HCT116 (cell line): ENCODE results near the gene DQX1. TPM values are rescaled to one million over a fixed set of nuclear protein-coding genes. Genes with fewer than 3 reads are reported as not detected.

ENCODE experiments used
- ATAC-seq: fragments of 200-7000 bp; cut with Tn5 transposase; 2 replicates; pipeline ENCODE4 v1.9.1; 2020; ENCODE audit warnings: mild to moderate bottlenecking, moderate library complexity
- BruUV-seq: library from RNA; stranded (reverse); fragments of 400-500 nt; replicated peaks from 2 replicates; lab custom pipeline; 2021; lab: Mats Ljungman, UMichigan
- CTCF ChIA-PET: fragments of 300-600 bp; sonication (Branson Sonifier 250); formaldehyde crosslinking; loops from one replicate; lab custom pipeline; 2021; ENCODE audit warnings: antibody characterized with exemption; lab: Charles Lee
- POLR2A ChIA-PET: fragments of 300-600, 350-600 bp; sonication (Branson Sonifier 250); formaldehyde crosslinking; loops from one replicate; lab custom pipeline; 2021; ENCODE audit warnings: antibody characterized with exemption; lab: Charles Lee
- RAD21 ChIA-PET, 2 experiments: fragments of 300-600 bp; sonication (Branson Sonifier 250); formaldehyde crosslinking; loops; one replicate each; lab custom pipeline; 2023; ENCODE audit warnings: low total read pairs in 2 of 2; ENCODE audit not compliant: uncharacterized antibody in 2 of 2, unreplicated experiment in 2 of 2, low non-redundant PET in 1 of 2; lab: Charles Lee
- DNase-seq: peaks from one replicate; pipeline ENCODE4 v3.0.0-alpha.2; 2010; ENCODE audit warnings: low read depth, low spot score
- H2AFZ ChIP-seq: fragments of 200-600 bp; shearing (Covaris generic), sonication (generic); 2 replicates; pipeline ENCODE4 v1.6.1; 2017; ENCODE audit warnings: low read depth, mixed run types, mixed read lengths, antibody characterized with exemption, low read length; ENCODE audit not compliant: poor library complexity, severe bottlenecking
- H3K27ac ChIP-seq: 2 replicates; pipeline ENCODE4 v1.5.1; 2012; ENCODE audit warnings: low read depth, low read length
- H3K27me3 ChIP-seq: fragments of 200-600 bp; sonication (generic); 2 replicates; pipeline ENCODE4 v1.6.1; 2016; ENCODE audit warnings: mixed run types, low read length, mixed read lengths; ENCODE audit not compliant: insufficient read depth
- H3K36me3 ChIP-seq, 2 experiments: fragments of 200-500 bp in 1 of 2; fragments of 200-600 bp in 1 of 2; sonication (Bioruptor generic) in 1 of 2; sonication (generic) in 1 of 2; 2 replicates each; pipeline versions ENCODE4 v1.5.1 to v1.6.1; 2014 to 2016; ENCODE audit warnings: low read length in 2 of 2, inconsistent platforms in 1 of 2, mixed read lengths in 1 of 2, mixed run types in 1 of 2; ENCODE audit not compliant: insufficient read depth in 2 of 2, control insufficient read depth in 1 of 2
- H3K4me1 ChIP-seq, 2 experiments: fragments of 200-600 bp in 1 of 2; sonication (generic) in 1 of 2; 2 replicates each; pipeline versions ENCODE4 v1.5.1 to v1.6.1; 2012 to 2017; ENCODE audit warnings: low read length in 2 of 2, inconsistent platforms in 1 of 2, mild to moderate bottlenecking in 1 of 2, mixed read lengths in 1 of 2, mixed run types in 1 of 2, moderate library complexity in 1 of 2; ENCODE audit not compliant: insufficient read depth in 2 of 2, control insufficient read depth in 1 of 2
- H3K4me2 ChIP-seq: fragments of 200-600 bp; sonication (generic); 2 replicates; pipeline ENCODE4 v1.6.1; 2017; ENCODE audit warnings: mixed run types, low read length, mixed read lengths
- H3K4me3 ChIP-seq, 2 experiments: fragments of 200-600 bp in 1 of 2; sonication (generic) in 1 of 2; replicated peaks in 1 of 2; 2 replicates each; pipeline ENCODE4 v1.5.1; 2011 to 2016; ENCODE audit warnings: low read length in 2 of 2, control low read depth in 1 of 2, low read depth in 1 of 2, mild to moderate bottlenecking in 1 of 2, mixed read lengths in 1 of 2, mixed run types in 1 of 2
- H3K79me2 ChIP-seq: fragments of 200-600 bp; sonication (generic); 2 replicates; pipeline ENCODE4 v1.6.1; 2017; ENCODE audit warnings: mild to moderate bottlenecking, mixed run types, low read length, moderate library complexity, mixed read lengths; ENCODE audit not compliant: insufficient read depth
- H3K9ac ChIP-seq: fragments of 200-600 bp; sonication (generic); 2 replicates; pipeline ENCODE4 v1.6.1; 2016; ENCODE audit warnings: low read length, mixed read lengths
- H3K9me2 ChIP-seq: fragments of 200-600 bp; sonication (generic), shearing (Covaris generic); 2 replicates; pipeline ENCODE4 v1.6.1; 2017; ENCODE audit warnings: mixed run types, mild to moderate bottlenecking, moderate library complexity; ENCODE audit not compliant: insufficient read depth
- H3K9me3 ChIP-seq, 2 experiments: fragments of 200-500 bp in 1 of 2; fragments of 200-600 bp in 1 of 2; sonication (Bioruptor generic) in 1 of 2; sonication (generic) in 1 of 2; 2 replicates each; pipeline ENCODE4 v1.6.1; 2014 to 2017; ENCODE audit warnings: low read length in 2 of 2, mixed read lengths in 2 of 2, inconsistent platforms in 1 of 2, low read depth in 1 of 2, mild to moderate bottlenecking in 1 of 2, mixed run types in 1 of 2, moderate library complexity in 1 of 2; ENCODE audit not compliant: control insufficient read depth in 1 of 2, insufficient read depth in 1 of 2
- H4K20me1 ChIP-seq: fragments of 200-600 bp; sonication (generic), shearing (Covaris generic); 2 replicates; pipeline ENCODE4 v1.6.1; 2017; ENCODE audit warnings: mixed run types, mild to moderate bottlenecking, moderate library complexity; ENCODE audit not compliant: insufficient read depth
- ATF3 ChIP-seq: IDR thresholded peaks from 2 replicates; pipeline ENCODE4 v1.6.1; 2012
- CEBPB ChIP-seq: IDR thresholded peaks from 2 replicates; pipeline ENCODE4 v1.6.1; 2012; ENCODE audit warnings: low read depth
- ELF1 ChIP-seq: IDR thresholded peaks from 2 replicates; pipeline ENCODE4 v1.6.1; 2012; ENCODE audit warnings: low read depth, borderline replicate concordance
- EZH2phosphoT487 ChIP-seq: fragments of 200-600 bp; IDR thresholded peaks from 2 replicates; pipeline ENCODE4 v1.6.1; 2018; ENCODE audit warnings: antibody characterized with exemption, borderline replicate concordance
- JUND ChIP-seq: IDR thresholded peaks from 2 replicates; pipeline ENCODE4 v1.6.1; 2012
- POLR2A ChIP-seq: IDR thresholded peaks from 2 replicates; pipeline ENCODE4 v1.7.0; 2011; ENCODE audit warnings: borderline replicate concordance; ENCODE audit not compliant: insufficient read depth, insufficient read length; ENCODE audit errors: extremely low read depth
- RAD21 ChIP-seq: IDR thresholded peaks from 2 replicates; pipeline ENCODE4 v1.6.1; 2012; ENCODE audit warnings: low read depth, mild to moderate bottlenecking
- REST ChIP-seq: IDR thresholded peaks from 2 replicates; pipeline ENCODE4 v1.6.1; 2012; ENCODE audit warnings: low read depth
- SIN3A ChIP-seq: IDR thresholded peaks from 2 replicates; pipeline ENCODE4 v1.6.1; 2012; ENCODE audit warnings: low read depth
- SP1 ChIP-seq: IDR thresholded peaks from 2 replicates; pipeline ENCODE4 v1.6.1; 2012; ENCODE audit warnings: low read depth
- SRF ChIP-seq: IDR thresholded peaks from 2 replicates; pipeline ENCODE4 v1.6.1; 2012; ENCODE audit warnings: low read depth
- TCF7L2 ChIP-seq: IDR thresholded peaks from 2 replicates; pipeline ENCODE4 v1.7.0; 2011; ENCODE audit warnings: borderline replicate concordance, inconsistent platforms; ENCODE audit not compliant: insufficient read depth, insufficient read length; ENCODE audit errors: extremely low read depth
- YY1 ChIP-seq: IDR thresholded peaks from 2 replicates; pipeline ENCODE4 v1.6.1; 2011; ENCODE audit warnings: low read length, low read depth, moderate library complexity, mild to moderate bottlenecking; ENCODE audit not compliant: insufficient replicate concordance; ENCODE audit errors: extremely low read depth
- ZFX ChIP-seq: fragments of 450-650 bp; IDR thresholded peaks from 2 replicates; pipeline ENCODE4 v1.6.1; 2017
- ZNF274 ChIP-seq: fragments of 200-500 bp; sonication (Bioruptor generic); IDR thresholded peaks from 2 replicates; pipeline ENCODE4 v1.6.1; 2014; ENCODE audit warnings: mild to moderate bottlenecking, low read depth, low read length, inconsistent platforms
- intact Hi-C: fragments of 100-400 bp; cut with micrococcal nuclease; formaldehyde crosslinking; loops from 2 replicates; pipeline ENCODE4 v1.10.0; 2022
- total RNA-seq: library from RNA; stranded (reverse); gene quantifications from one replicate; pipeline ENCODE4 v1.2.1, GENCODE V29; 2021; ENCODE audit not compliant: unreplicated experiment
- TF ChIP-seq, protein P1 (sequence below): IDR thresholded peaks from 2 replicates; pipeline ENCODE4 v1.6.1; 2011; ENCODE audit warnings: mild to moderate bottlenecking, low read length, moderate library complexity; ENCODE audit not compliant: insufficient replicate concordance; ENCODE audit errors: extremely low read depth

Gene DQX1
- total RNA-seq, 1 experiment from 2014 or later, result 0.98 TPM

GRCh38 chr2:74512744-74513604 is 13.1 kb downstream of the DQX1 start (continued):
- TF ChIP-seq YY1, result no peak
- no peak for TF ChIP-seq ATF3

DNA sequence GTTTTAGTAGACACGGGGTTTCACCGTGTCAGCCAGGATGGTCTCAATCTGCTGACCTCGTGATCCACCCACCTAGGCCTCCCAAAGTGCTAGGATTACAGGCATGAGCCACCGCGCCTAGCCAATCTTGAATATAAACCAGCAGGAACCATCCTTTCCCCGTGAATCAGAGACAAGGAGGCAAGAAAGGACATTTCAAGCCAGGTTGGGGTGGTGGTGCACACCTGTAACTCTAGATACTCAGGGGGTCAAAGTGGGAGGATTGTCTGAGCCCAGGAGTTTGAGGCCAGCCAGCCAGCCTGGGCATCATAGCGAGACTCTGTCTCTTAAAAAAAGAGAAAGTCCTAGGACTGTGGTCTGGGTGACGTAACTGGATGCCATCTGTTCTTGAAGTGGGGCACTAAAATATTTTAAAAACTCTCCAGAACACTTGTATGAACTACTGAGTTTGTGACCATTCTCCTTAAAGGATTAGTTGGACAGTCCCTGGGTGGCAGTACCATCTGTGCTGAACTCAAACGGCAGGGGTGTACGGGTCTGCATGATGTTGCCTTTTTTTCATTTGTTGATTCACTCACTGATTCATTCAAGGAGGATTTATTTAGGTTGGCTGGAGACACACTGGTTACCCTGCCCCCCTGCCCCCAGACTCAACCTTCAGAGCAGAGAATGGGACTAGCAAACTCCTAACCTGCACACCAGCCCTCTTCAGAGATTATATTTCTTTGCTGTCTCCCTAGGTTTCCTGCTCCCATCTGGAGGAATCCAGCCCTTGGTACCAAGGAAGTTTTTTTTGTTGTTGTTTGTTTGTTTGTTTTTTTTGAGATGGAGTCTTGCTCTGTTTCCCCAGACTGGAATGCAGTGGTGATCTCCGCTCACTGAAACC is 14.7 kb downstream of the DQX1 start:
- no peak for ATAC-seq
- ChIA-PET CTCF (no interaction called here), RAD21 (no interaction called here), POLR2A (no interaction called here)
- Histone ChIP-seq H2AFZ (no peak overlapping the region), H3K9ac (no peak overlapping the region), H3K36me3 (no peaks in the 10 kb centered on the region), H3K27me3 (no peaks in the 10 kb centered on the region), H3K4me1 (peaks cover 6 to 16% of the 10 kb centered on the region in 2 experiments; a peak in 3 of 4 replicates), H4K20me1 (no peaks in the 10 kb centered on the region), H3K4me2 (no peak overlapping the region), H3K9me2 (no peaks in the 10 kb centered on the region), H3K79me2 (peaks cover 9% of the 10 kb centered on the region; the same call in 1 of the 2 replicates), H3K27ac (no peak overlapping the region), H3K4me3 (no peak overlapping the region), H3K9me3 (no peaks in the 10 kb centered on the region)
- intact Hi-C loops, result no loop called here
- DNase-seq, result no peak
- BruUV-seq, result no TSS peak
- no peak for TF ChIP-seq RAD21
- TF ChIP-seq YY1, result no peak
- no peak for TF ChIP-seq JUND
- TF ChIP-seq, protein P1, sequence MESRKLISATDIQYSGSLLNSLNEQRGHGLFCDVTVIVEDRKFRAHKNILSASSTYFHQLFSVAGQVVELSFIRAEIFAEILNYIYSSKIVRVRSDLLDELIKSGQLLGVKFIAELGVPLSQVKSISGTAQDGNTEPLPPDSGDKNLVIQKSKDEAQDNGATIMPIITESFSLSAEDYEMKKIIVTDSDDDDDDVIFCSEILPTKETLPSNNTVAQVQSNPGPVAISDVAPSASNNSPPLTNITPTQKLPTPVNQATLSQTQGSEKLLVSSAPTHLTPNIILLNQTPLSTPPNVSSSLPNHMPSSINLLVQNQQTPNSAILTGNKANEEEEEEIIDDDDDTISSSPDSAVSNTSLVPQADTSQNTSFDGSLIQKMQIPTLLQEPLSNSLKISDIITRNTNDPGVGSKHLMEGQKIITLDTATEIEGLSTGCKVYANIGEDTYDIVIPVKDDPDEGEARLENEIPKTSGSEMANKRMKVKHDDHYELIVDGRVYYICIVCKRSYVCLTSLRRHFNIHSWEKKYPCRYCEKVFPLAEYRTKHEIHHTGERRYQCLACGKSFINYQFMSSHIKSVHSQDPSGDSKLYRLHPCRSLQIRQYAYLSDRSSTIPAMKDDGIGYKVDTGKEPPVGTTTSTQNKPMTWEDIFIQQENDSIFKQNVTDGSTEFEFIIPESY, result no peak
- no peak for TF ChIP-seq SRF
- no peak for TF ChIP-seq REST
- TF ChIP-seq SP1, result no peak
- no peak for TF ChIP-seq POLR2A
- TF ChIP-seq TCF7L2, result no peak
- TF ChIP-seq CEBPB, result no peak
- no peak for TF ChIP-seq ZFX
- TF ChIP-seq EZH2phosphoT487, result no peak
- no peak for TF ChIP-seq SIN3A
- no peak for TF ChIP-seq ELF1
- no peak for TF ChIP-seq ZNF274
